Hematopoietic multipotent progenitor cell treated with erythropoietin and hydrocortisone succinate and interleukin-3 and kit ligand, for 8 days (in vitro differentiated cells): Measurements from ENCODE around the gene SFXN3.

Experiments used
- DNase-seq: peaks from one replicate; pipeline ENCODE4 v3.0.0-alpha.2; 2015

Gene SFXN3

DNA sequence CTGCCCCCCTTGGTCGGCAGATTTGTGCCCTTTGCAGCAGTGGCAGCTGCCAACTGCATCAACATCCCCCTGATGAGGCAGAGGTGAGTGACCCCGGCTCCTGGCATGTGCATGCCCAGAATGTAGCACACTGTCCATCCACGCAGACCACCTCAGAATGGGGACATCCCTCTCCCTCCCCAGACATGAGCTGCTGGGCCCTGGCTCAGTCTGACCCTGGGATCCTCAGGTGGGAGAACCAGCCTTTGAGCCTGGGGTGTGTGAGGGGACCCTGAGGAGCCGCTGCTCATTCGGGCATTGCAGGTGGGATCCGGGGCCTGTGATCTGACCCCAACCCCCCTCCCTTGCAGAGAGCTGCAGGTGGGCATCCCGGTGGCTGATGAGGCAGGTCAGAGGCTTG lies 5.7 kb downstream of the SFXN3 start:
- DNase-seq: no peak

GRCh38 chr10:101038484-101038883 lies 7.5 kb downstream of the SFXN3 start:
- DNase-seq: no peak

- no peak for DNase-seq
These were observed 9.0 kb downstream of the SFXN3 start for GRCh38 chr10:101040061-101040460.

- no peak for DNase-seq
These were observed 9.8 kb downstream of the SFXN3 start for GRCh38 chr10:101040851-101041250.

- DNase-seq: peak; percentile 91
These were observed 10.3 kb downstream of the SFXN3 start for GRCh38 chr10:101041252-101041761.

DNA sequence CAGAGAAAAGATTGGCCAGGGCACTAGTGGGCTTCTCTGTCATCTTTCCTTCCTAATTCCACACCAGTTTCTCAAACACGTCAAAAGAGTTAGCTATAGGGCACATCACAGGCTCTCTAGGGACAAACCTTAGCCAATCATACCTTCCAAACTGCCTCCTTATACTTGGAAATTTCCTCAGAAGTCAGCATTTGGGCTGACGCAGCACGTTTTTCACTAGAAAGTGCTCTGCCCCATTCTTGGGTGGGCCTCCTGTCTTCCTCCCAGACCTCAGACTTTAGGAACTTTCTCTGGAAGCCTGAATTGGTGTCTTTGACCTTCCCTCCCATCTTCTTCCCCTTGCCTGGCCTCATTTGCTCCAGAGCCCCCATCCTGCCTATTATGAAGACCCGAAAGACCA lies 11.1 kb downstream of the SFXN3 start:
- no peak for DNase-seq

GRCh38 chr10:101042667-101043362 lies 11.8 kb downstream of the SFXN3 start:
- DNase-seq: peak; percentile 96

- no peak for DNase-seq
These were observed 12.3 kb downstream of the SFXN3 start for GRCh38 chr10:101043363-101043707.

GRCh38 chr10:101044117-101044516 lies 13.1 kb downstream of the SFXN3 start:
- no peak for DNase-seq

GRCh38 chr10:101046332-101047238 lies 15.6 kb downstream of the SFXN3 start:
- DNase-seq: no peak

DNA sequence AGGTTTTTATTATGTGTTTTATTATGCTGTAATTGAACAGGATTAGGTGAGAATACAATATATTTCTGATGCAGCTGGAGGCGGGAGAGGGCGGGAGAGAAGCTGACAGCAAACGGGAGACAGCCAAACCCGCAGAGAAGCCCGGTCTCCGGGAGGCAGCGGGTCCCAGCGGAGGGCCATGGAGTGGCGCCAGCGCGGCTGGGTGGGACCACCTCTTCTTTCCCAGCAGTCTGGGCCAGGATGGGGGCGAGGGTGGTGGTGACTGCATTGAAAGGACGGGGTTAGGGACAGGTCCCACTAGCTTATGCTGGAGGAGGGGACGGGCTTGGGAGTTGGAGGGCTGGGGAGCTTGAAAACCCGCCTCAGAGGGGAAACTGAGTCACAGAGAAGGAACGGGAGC lies 16.2 kb downstream of the SFXN3 start:
- no peak for DNase-seq

- DNase-seq: no peak
These were observed 17.2 kb downstream of the SFXN3 start for GRCh38 chr10:101047961-101048892.

- peak; percentile 59 for DNase-seq
These were observed 19.4 kb downstream of the SFXN3 start for GRCh38 chr10:101050208-101051069.

GRCh38 chr10:101052285-101052684 lies 21.3 kb downstream of the SFXN3 start:
- DNase-seq: no peak

DNA sequence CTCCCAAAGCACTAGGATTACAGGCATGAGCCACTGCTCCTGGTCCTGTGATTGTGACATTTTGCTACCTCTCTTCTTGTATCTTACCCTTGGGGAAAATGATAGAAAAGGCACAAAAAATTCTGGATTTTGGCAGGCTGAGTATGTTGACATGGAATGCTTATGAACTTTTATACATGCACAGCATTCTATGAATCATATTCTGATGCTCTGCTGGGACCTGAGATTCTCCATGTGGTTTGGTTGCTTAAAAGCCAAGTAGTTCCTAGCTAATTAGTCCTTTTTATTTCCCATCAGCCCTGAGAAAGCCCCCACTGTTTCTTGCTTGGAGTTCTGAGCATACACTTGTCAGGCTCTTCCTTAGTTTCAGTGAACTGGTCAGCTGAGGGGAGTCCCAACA lies 22.5 kb downstream of the SFXN3 start:
- DNase-seq: no peak

GRCh38 chr10:101054351-101054750 lies 23.3 kb downstream of the SFXN3 start:
- no peak for DNase-seq

DNA sequence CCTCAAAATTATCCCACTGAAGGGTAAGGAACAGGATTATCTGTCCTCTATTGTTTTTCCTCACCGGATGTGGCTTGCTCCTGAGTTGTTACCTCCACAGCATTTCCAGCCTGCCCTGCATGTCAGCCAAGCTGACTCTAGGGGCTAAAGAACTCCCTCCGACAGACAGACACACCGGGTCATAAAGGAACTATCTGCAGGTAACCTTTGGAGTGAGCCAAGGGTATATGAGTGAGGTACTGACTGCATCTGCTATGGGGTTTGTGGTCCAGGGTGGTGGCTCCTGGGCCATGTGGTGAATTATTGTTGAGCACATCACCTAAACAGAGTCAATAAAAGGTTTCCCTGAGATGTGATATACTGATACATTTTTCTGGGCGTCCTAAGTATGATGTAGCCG lies 23.8 kb downstream of the SFXN3 start:
- DNase-seq: no peak

DNA sequence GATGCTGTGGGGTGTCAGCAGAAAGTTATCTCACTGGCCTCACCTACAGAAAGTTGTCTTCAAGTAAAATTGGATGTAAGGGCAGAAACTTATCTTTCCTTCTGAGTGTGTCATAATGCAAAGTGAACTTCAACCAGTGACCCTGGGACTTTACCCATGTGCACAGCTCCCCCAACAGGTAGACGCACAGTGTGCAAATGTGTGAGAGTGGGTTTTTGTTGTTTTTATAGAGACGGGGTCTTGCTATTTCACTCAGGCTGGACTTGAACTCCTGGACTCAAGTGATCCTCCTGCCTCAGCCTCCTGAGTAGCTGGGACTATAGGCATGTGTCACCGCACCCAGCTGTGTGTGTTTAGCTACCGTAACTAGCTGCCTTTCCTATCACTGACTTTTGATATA lies 24.4 kb downstream of the SFXN3 start:
- peak; percentile 34 for DNase-seq

DNA sequence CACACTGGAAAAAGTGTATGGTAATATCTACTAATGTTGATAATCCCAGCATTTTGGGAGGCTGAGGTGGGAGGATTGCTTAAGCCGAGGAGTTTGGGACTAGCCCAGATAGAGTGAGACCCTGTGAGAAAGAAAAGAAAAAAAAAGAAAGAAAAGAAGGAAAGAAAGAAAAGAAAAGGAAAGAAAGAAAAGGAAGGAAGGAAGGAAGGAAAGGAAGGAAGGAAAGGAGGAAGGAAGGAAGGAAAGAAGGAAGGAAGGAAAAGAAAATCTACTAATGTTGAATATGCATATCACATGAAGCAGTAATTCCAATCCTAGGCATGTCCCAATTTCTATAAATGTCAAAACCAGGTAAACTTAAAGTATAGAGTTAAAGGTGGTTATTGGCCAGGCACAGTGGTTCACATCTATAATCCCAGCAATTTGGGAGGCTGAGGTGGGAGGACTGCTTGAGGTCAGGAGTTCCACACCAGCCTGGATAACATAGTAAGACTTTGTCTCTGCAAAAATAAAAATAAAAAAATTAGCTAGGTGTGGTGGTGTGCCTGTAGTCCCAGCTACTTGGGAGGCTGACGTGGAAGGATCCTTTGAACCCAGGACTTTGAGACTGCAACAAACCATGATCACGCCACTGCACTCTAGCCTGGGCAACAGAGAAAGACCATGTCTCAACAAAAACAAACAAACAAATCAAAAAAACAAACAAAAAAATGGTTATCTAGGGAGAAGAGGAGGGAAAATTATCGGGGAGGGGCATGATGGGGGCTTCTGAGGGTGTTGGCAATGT lies 25.5 kb downstream of the SFXN3 start:
- no peak for DNase-seq

- peak; percentile 96 for DNase-seq
These were observed 29.3 kb downstream of the SFXN3 start for GRCh38 chr10:101060036-101060950.
